Measurements from ENCODE around the gene USP44. TPM values are rescaled to one million over a fixed set of nuclear protein-coding genes. Genes with fewer than 3 reads are reported as not detected.
"Not testable (repeated sequence)": the region's sequence is repeated elsewhere in the genome, so short reads cannot be mapped to it uniquely, and the experiment has no call there.

Gene USP44
- 45.7 TPM for polyA plus RNA-seq (2012; ENCODE audit: insufficient read depth, insufficient read length)

GRCh38 chr12:95551305-95551704, at the start of gene USP44:
Gene USP44, minus strand, starts transcription at chr12:95551476. Its CDS starts 17,220 bp downstream, at chr12:95534256.
- DNase-seq (ENCODE audit: low read depth, low spot score): peak; percentile 82
- H3K4me3 ChIP-seq (ENCODE audit: low read length): peak within 1 kb of the TSS; percentile 77

GRCh38 chr12:95600567-95600966, 49.3 kb upstream of the USP44 start:
- DNase-seq (ENCODE audit: low read depth, low spot score): no peak

GRCh38 chr12:95599880-95600279, 48.6 kb upstream of the USP44 start:
- no peak overlapping the region for H3K4me3 ChIP-seq (ENCODE audit: low read length)
- no peak for DNase-seq (ENCODE audit: low read depth, low spot score)

More at GRCh38 chr12:95600567-95600966, 49.3 kb upstream of the USP44 start:
- H3K4me3 ChIP-seq (ENCODE audit: low read length): no peak overlapping the region

- DNase-seq (ENCODE audit: low read depth, low spot score): no peak
- no peak overlapping the region for H3K4me3 ChIP-seq (ENCODE audit: low read length)
Measured at GRCh38 chr12:95594136-95594535, 42.9 kb upstream of the USP44 start.

GRCh38 chr12:95593266-95593871, 42.1 kb upstream of the USP44 start:
- DNase-seq (ENCODE audit: low read depth, low spot score): no peak
- H3K4me3 ChIP-seq (ENCODE audit: low read length): no peak overlapping the region

GRCh38 chr12:95591731-95592130, 40.5 kb upstream of the USP44 start:
- H3K4me3 ChIP-seq (ENCODE audit: low read length): no peak overlapping the region
- DNase-seq (ENCODE audit: low read depth, low spot score): no peak

GRCh38 chr12:95590775-95591174, 39.5 kb upstream of the USP44 start:
- H3K4me3 ChIP-seq (ENCODE audit: low read length): no peak overlapping the region
- DNase-seq (ENCODE audit: low read depth, low spot score): no peak

GRCh38 chr12:95583933-95584332, 32.7 kb upstream of the USP44 start:
- DNase-seq (ENCODE audit: low read depth, low spot score): no peak
- H3K4me3 ChIP-seq (ENCODE audit: low read length): no peak overlapping the region

- DNase-seq (ENCODE audit: low read depth, low spot score): no peak
- no peak overlapping the region for H3K4me3 ChIP-seq (ENCODE audit: low read length)
Measured at GRCh38 chr12:95582230-95583058, 31.2 kb upstream of the USP44 start.

- H3K4me3 ChIP-seq (ENCODE audit: low read length): no peak overlapping the region
- DNase-seq (ENCODE audit: low read depth, low spot score): no peak
Measured at GRCh38 chr12:95577820-95578219, 26.5 kb upstream of the USP44 start.

- H3K4me3 ChIP-seq (ENCODE audit: low read length): no peak overlapping the region
- DNase-seq (ENCODE audit: low read depth, low spot score): no peak
Measured at GRCh38 chr12:95574799-95575452, 23.6 kb upstream of the USP44 start.

GRCh38 chr12:95573951-95574576, 22.8 kb upstream of the USP44 start:
- no peak for DNase-seq (ENCODE audit: low read depth, low spot score)
- H3K4me3 ChIP-seq (ENCODE audit: low read length): no peak overlapping the region

- no peak overlapping the region for H3K4me3 ChIP-seq (ENCODE audit: low read length)
Measured at GRCh38 chr12:95571369-95571768, 20.1 kb upstream of the USP44 start.

GRCh38 chr12:95568045-95568444, 16.8 kb upstream of the USP44 start:
- DNase-seq (ENCODE audit: low read depth, low spot score): not testable (repeated sequence)

More at GRCh38 chr12:95571369-95571768, 20.1 kb upstream of the USP44 start:
- no peak for DNase-seq (ENCODE audit: low read depth, low spot score)

GRCh38 chr12:95557625-95558024, 6.3 kb upstream of the USP44 start:
- DNase-seq (ENCODE audit: low read depth, low spot score): no peak
- no peak overlapping the region for H3K4me3 ChIP-seq (ENCODE audit: low read length)

More at GRCh38 chr12:95568045-95568444, 16.8 kb upstream of the USP44 start:
- not testable (repeated sequence) for H3K4me3 ChIP-seq (ENCODE audit: low read length)

- DNase-seq (ENCODE audit: low read depth, low spot score): peak; percentile 79
- no peak overlapping the region for H3K4me3 ChIP-seq (ENCODE audit: low read length)
Measured at GRCh38 chr12:95554532-95555071, 3.3 kb upstream of the USP44 start.

GRCh38 chr12:95553197-95553943, 2.1 kb upstream of the USP44 start:
- H3K4me3 ChIP-seq (ENCODE audit: low read length): peak overlapping the region; percentile 77
- DNase-seq (ENCODE audit: low read depth, low spot score): no peak

GRCh38 chr12:95551913-95552516, 739 bp upstream of the USP44 start:
- peak; percentile 93 for DNase-seq (ENCODE audit: low read depth, low spot score)

More at GRCh38 chr12:95551913-95552516, 739 bp upstream of the USP44 start:
- peak overlapping the region; percentile 77 for H3K4me3 ChIP-seq (ENCODE audit: low read length)
